OCI-LY3 (cell line): ENCODE data around the gene MTHFD1L.

Source experiments
- CTCF ChIP-seq: fragments of 200-600, 300-600 bp; sonication (generic); IDR thresholded peaks from 2 replicates; pipeline ENCODE4 v1.5.1; 2014; ENCODE audit warnings: antibody characterized with exemption, low read length, low read depth
- EZH2phosphoT487 ChIP-seq: fragments of 200-600 bp; shearing (Covaris generic); IDR thresholded peaks from 2 replicates; pipeline ENCODE4 v1.6.1; 2018; ENCODE audit warnings: antibody characterized with exemption, mixed run types, low read depth

- TF ChIP-seq CTCF (no peak), EZH2phosphoT487 (no peak)
Measured at GRCh38 chr6:150875841-150876240, 10.3 kb downstream of the MTHFD1L start.
